HG03196 (cell line): ENCODE data around the gene CNPPD1.

Experiments
- ATAC-seq: cut with Tn5 transposase; IDR thresholded peaks from one replicate; pipeline ENCODE4 v1.9.1; 2021; ENCODE audit not compliant: unreplicated experiment

The CNPPD1 gene

DNA sequence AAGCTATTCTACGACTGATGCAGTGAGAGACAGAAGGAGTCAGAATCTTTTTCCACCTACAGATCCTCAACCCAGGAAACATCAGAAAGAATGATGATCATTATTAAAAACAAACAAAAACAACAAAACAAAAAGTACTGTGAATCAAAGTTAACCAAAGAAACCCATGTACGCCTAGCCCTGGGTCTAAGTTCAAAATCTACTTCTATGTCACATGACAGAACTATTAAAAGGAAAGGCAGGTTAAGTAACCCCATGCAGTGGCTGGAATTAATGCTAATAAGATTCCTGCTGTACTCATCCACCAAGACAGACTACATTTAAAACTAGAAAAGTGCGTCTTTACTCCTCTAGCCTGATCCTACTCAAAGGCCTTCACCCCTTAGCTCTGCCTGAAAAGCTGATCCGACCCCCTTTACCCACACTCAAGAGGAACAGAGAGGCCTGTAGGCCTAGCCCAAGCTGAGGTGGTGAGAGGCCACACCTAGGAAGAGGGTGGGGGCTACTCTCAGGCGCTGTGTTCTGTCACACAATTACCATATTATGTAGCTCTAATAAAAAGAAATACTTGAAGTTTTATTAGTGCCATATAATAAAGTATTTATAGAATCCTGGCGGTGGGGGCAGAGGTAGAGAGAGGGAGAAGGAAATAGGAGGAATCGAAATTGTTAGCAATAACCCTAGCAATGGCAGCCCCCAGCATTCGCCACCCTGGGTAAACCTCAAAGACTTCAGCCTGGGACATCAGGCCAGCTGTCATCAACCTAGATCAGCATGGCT lies 53.2 kb downstream of the CNPPD1 start:
- ATAC-seq: no peak

DNA sequence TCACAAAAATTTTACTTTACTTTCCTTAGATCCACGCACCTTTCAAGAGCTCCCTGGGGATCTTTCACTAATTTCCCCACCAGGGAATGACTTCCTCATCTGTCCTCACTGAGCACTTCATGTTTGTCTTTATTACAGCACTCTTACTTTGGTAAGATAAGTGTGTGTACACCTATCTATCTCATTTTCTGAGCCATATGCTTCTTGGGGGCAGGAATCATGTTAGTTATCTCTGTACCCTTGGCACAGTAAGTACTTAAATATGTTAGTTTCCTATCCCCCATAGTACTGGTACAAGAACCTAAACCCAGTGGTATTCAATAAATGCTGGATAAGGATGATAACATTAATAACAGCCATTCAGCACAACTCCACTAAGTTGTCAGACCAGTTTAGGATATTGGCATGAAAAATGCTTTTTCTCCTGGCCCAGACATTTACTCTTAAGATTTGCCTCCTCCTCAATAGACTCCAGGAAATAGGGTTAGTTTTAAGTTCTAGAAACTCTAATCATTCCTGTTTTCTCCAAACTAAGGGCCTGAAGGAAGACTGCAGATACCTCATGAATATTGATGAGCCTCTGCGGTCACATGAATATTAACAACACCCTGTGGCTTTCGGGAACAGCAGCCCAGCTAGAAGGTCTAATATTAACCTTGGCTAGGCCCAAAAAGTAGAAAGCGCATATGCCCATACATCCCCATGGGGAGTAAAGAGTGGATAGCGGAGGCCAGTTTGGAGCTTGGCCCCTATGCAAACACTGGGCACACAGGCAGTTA lies 54.3 kb downstream of the CNPPD1 start:
- no peak for ATAC-seq
